ENCODE measurements around the gene NPC1L1.

Gene NPC1L1

DNA sequence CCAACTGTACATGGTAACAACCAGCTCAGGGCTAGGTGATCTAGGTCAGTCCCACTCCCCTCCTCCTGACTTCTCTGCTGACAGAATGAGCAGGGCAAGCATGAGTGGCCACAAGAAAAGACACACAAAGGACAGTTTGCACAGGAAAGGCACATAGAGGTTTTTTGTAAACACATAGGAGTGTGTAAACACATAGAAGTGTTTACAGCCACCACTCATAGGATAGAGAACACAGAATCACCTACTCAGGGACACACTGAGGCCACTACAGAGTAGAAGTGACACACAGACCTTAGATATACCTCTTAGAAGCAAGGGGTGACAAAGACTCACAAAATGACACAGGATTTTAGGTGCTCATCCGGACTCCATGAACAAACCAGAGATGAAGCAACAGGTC is 69.7 kb downstream of the NPC1L1 start:
- DNase-seq, result no peak

GRCh38 chr7:44470628-44471245 is 70.4 kb downstream of the NPC1L1 start:
- no peak for DNase-seq

- no peak for DNase-seq
Observed at GRCh38 chr7:44470135-44470479, 71.0 kb downstream of the NPC1L1 start.

DNA sequence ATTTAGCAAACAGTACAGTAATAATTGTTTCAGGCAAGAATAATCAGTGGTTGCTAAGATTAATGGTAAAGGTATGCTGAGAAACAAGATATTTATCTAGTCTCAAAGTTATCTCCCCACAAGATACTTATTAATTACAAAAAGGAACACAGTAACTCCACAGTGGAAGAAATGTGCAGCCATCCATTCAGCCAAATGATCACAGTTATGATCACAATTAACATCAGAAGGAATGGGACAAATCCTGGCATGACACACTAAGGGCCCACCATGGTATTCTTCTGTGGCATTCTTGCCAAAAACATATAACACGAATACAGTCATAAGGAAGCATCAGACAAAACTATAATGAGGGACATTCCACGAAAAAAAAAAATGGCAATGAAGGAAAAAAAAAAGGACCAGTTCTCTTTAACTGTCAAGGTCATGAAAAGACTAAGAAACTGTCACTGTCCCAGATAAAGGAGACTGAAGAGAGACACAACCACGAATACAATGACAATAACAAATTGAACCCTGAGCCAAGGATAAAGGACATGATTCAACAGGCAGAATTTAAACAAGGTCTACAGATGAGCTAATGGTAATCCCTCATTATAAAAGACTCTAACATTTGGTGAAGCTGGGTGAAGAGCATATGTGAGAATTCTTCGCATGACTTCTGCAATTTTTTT is 71.5 kb downstream of the NPC1L1 start:
- no peak for DNase-seq

- DNase-seq, result no peak
Observed at GRCh38 chr7:44467217-44467548, 73.9 kb downstream of the NPC1L1 start.

- DNase-seq, result no peak
Observed at GRCh38 chr7:44466300-44467216, 74.6 kb downstream of the NPC1L1 start.

GRCh38 chr7:44465490-44465889 is 75.6 kb downstream of the NPC1L1 start:
- no peak for DNase-seq

GRCh38 chr7:44463169-44463808 is 77.8 kb downstream of the NPC1L1 start:
- no peak for DNase-seq

Data from activated naive CD4-positive, alpha-beta T cell treated with anti-CD3 and anti-CD28 coated beads, Interleukin-2, amount 50 U/mL, for 16 hours (primary cell).